ENCODE measurements around the gene IRAK1BP1.

The IRAK1BP1 gene

GRCh38 chr6:78936515-78936914, 69.2 kb downstream of the IRAK1BP1 start:
- Histone ChIP-seq H3K9me3 (ENCODE audit: severe bottlenecking) (no peaks in the 10 kb centered on the region), H3K27ac (no peak overlapping the region), H3K4me3 (ENCODE audit: low read depth, low read length) (no peak overlapping the region), H3K36me3 (peaks cover 18% of the 10 kb centered on the region), H3K27me3 (ENCODE audit: insufficient read depth, low read depth, severe bottlenecking) (no peaks in the 10 kb centered on the region)
- DNase-seq = no peak
- no peak for TF ChIP-seq CTCF (IDR thresholded peaks at IDR 0.05; ENCODE audit: low read depth, low read length)

GRCh38 chr6:78942446-78942845, 75.1 kb downstream of the IRAK1BP1 start:
- peaks cover 70% of the 10 kb centered on the region for H3K36me3 ChIP-seq
- H3K4me3 ChIP-seq (ENCODE audit: low read depth, low read length) = no peak overlapping the region
- H3K27ac ChIP-seq = no peak overlapping the region
- no peaks in the 10 kb centered on the region for H3K9me3 ChIP-seq (ENCODE audit: severe bottlenecking)
- H3K27me3 ChIP-seq (ENCODE audit: insufficient read depth, low read depth, severe bottlenecking) = no peaks in the 10 kb centered on the region
- DNase-seq = no peak
- TF ChIP-seq CTCF (IDR thresholded peaks at IDR 0.05; ENCODE audit: low read depth, low read length) = no peak

GRCh38 chr6:78947529-78947928, 80.2 kb downstream of the IRAK1BP1 start:
- Histone ChIP-seq H3K4me3 (ENCODE audit: low read depth, low read length) (no peak overlapping the region), H3K27me3 (ENCODE audit: insufficient read depth, low read depth, severe bottlenecking) (no peaks in the 10 kb centered on the region), H3K9me3 (ENCODE audit: severe bottlenecking) (no peaks in the 10 kb centered on the region), H3K27ac (no peak overlapping the region), H3K36me3 (peaks cover 90% of the 10 kb centered on the region)
- DNase-seq = no peak
- TF ChIP-seq CTCF (IDR thresholded peaks at IDR 0.05; ENCODE audit: low read depth, low read length) = no peak

- no peaks in the 10 kb centered on the region for H3K9me3 ChIP-seq (ENCODE audit: severe bottlenecking)
- H3K27ac ChIP-seq = no peak overlapping the region
- no peaks in the 10 kb centered on the region for H3K27me3 ChIP-seq (ENCODE audit: insufficient read depth, low read depth, severe bottlenecking)
- peaks cover 91% of the 10 kb centered on the region for H3K36me3 ChIP-seq
- TF ChIP-seq CTCF (IDR thresholded peaks at IDR 0.05; ENCODE audit: low read depth, low read length) = no peak
- no peak overlapping the region for H3K4me3 ChIP-seq (ENCODE audit: low read depth, low read length)
- DNase-seq = no peak
Observed at GRCh38 chr6:78947962-78948361, 80.6 kb downstream of the IRAK1BP1 start.

- peaks cover 93% of the 10 kb centered on the region for H3K36me3 ChIP-seq
- no peak overlapping the region for H3K4me3 ChIP-seq (ENCODE audit: low read depth, low read length)
- TF ChIP-seq CTCF (IDR thresholded peaks at IDR 0.05; ENCODE audit: low read depth, low read length) = no peak
- H3K9me3 ChIP-seq (ENCODE audit: severe bottlenecking) = no peaks in the 10 kb centered on the region
- H3K27ac ChIP-seq = no peak overlapping the region
- H3K27me3 ChIP-seq (ENCODE audit: insufficient read depth, low read depth, severe bottlenecking) = no peaks in the 10 kb centered on the region
- no peak for DNase-seq
Observed at GRCh38 chr6:78948785-78949184, 81.4 kb downstream of the IRAK1BP1 start.

GRCh38 chr6:78952362-78952761, 85.0 kb downstream of the IRAK1BP1 start:
- Histone ChIP-seq H3K27ac (no peak overlapping the region), H3K36me3 (peaks cover 84% of the 10 kb centered on the region), H3K27me3 (ENCODE audit: insufficient read depth, low read depth, severe bottlenecking) (no peaks in the 10 kb centered on the region)

More at GRCh38 chr6:78952362-78952761, 85.0 kb downstream of the IRAK1BP1 start:
- Histone ChIP-seq H3K4me3 (ENCODE audit: low read depth, low read length) (no peak overlapping the region), H3K9me3 (ENCODE audit: severe bottlenecking) (no peaks in the 10 kb centered on the region)
- no peak for TF ChIP-seq CTCF (IDR thresholded peaks at IDR 0.05; ENCODE audit: low read depth, low read length)
- DNase-seq = no peak
